Lower leg skin (tissue), 4 donors: ENCODE data around the gene SLIT3. TPM values are rescaled to one million over a fixed set of nuclear protein-coding genes. Genes with fewer than 3 reads are reported as not detected.

ENCODE experiments used
- DNase-seq, 2 donors: peaks; one replicate each; pipeline ENCODE4 v3.0.0-alpha.2; 2019; ENCODE audit warnings: low spot score in 2 of 2
- H3K4me3 ChIP-seq: fragments of 200-600 bp; sonication (generic); 2 replicates; pipeline ENCODE4 v1.5.1; 2017; ENCODE audit warnings: mild to moderate bottlenecking, low read depth; ENCODE audit not compliant: poor library complexity, severe bottlenecking
- POLR2A ChIP-seq, 2 donors: fragments of 450-650 bp; IDR thresholded peaks; one replicate each; pipeline ENCODE4 v1.6.1; 2016 to 2017; ENCODE audit warnings: antibody characterized with exemption in 2 of 2, mild to moderate bottlenecking in 1 of 2, moderate library complexity in 1 of 2
- WGBS, 2 donors: methylation state at CpG; one replicate each; pipeline ENCODE4 v1.1.5; 2018; 5-methylcytosine and 5-hydroxymethylcytosine counted together
- intact Hi-C: fragments of 100-400 bp; cut with DNase I; formaldehyde crosslinking; loops from one replicate; pipeline ENCODE4 v1.15.0; 2023; ENCODE audit warnings: low total_unique reads
- microRNA counts, 2 donors: library from miRNA; unstranded; fragments of <30 nt; microRNA quantifications; one replicate each; lab custom pipeline; 2016
- microRNA-seq, 2 donors: library from miRNA; unstranded; fragments of <30 nt; microRNA quantifications; one replicate each; pipeline ENCODE4, GENCODE V29; 2016; ENCODE audit warnings: borderline replicate concordance in 2 of 2, borderline number of aligned reads in 1 of 2
- total RNA-seq, 4 donors: library from RNA; depleted of rRNA; stranded (reverse); fragments of >200 nt; gene quantifications; one replicate each; pipeline ENCODE4 v1.1.0, GENCODE V29; 2016
- TF ChIP-seq, protein P1 (sequence below), 3 donors: fragments of 450-650 bp; IDR thresholded peaks; one replicate each; pipeline ENCODE4 v1.5.1; 2016; ENCODE audit warnings: antibody characterized with exemption in 3 of 3, mild to moderate bottlenecking in 3 of 3, moderate library complexity in 2 of 3

SLIT3 gene
- total RNA-seq, 4 donors from 2014 or later, result 12.4 to 66.0 (median 22.8) TPM

DNA sequence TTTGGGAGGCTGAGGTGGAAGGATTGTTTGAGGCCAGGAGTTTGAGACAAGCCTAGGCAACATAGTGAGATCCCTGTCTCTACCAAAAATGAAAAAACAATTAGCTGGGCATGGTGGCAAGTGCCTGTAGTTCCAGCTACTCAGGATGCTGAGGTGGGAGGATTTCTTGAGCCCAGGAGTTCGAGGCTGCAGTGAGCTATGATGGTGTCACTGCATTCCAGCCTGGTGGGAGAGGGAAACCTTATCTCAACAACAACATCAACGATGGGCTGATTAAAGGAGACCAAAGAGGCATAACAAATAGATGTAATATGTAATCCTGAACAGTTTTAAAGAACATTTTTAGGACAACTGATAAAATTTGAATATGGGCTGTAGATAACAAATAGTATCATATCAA is 687.5 kb downstream of the SLIT3 start:
- TF ChIP-seq, protein P1, sequence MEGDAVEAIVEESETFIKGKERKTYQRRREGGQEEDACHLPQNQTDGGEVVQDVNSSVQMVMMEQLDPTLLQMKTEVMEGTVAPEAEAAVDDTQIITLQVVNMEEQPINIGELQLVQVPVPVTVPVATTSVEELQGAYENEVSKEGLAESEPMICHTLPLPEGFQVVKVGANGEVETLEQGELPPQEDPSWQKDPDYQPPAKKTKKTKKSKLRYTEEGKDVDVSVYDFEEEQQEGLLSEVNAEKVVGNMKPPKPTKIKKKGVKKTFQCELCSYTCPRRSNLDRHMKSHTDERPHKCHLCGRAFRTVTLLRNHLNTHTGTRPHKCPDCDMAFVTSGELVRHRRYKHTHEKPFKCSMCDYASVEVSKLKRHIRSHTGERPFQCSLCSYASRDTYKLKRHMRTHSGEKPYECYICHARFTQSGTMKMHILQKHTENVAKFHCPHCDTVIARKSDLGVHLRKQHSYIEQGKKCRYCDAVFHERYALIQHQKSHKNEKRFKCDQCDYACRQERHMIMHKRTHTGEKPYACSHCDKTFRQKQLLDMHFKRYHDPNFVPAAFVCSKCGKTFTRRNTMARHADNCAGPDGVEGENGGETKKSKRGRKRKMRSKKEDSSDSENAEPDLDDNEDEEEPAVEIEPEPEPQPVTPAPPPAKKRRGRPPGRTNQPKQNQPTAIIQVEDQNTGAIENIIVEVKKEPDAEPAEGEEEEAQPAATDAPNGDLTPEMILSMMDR (IDR thresholded peaks at IDR 0.05), result no peak
- no peak for TF ChIP-seq POLR2A (IDR thresholded peaks at IDR 0.05)
- intact Hi-C loops, result no loop called here
- WGBS, 2 donors, result 52 to 66% methylated on average over 2 of the region's 2 CpGs
- DNase-seq, result no peak
- H3K4me3 ChIP-seq, result no peak overlapping the region

DNA sequence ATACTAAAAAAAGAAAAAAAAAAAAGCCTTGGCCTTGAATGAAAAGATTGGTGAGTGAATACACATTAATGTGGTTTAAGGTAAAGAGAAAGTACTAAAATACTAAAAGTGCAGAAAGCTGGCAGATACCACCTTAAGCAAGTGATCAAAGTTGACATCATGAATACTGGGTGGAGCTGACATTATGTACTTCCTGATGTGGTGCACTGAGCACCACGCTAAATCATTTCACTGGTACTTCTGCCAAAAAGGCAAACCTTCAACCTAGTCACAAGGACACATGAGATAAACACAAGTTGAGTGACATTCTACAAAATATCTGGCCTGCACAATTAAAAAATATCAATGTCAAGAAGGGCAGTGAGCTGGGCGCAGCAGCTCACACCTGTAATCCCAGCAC is 687.9 kb downstream of the SLIT3 start:
- H3K4me3 ChIP-seq, result no peak overlapping the region
- TF ChIP-seq POLR2A (IDR thresholded peaks at IDR 0.05), result no peak
- TF ChIP-seq, protein P1 (IDR thresholded peaks at IDR 0.05), result no peak
- intact Hi-C loops, result no loop called here
- DNase-seq, result no peak
- 35 to 38% methylated on average over 2 of the region's 2 CpGs for WGBS, 2 donors

DNA sequence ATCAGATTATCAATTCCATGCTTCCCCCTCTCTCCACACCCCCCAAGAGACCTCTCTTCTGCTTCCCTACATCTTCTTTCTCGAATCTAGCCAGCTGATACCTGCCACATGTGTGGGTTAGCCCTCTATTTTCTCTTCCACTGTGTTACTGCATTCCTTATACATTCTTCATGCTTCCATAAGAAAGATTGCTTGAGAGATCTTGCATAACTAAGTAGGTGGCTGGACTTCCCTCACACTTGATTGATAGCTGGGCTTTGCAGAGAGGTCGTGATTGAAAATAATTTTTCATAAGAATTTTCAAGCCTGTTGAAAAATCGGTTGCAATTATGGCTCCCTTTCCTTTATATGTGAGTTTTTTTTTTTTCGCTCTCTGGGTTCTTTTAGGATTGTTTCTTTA is 688.8 kb downstream of the SLIT3 start:
- intact Hi-C loops, result no loop called here
- DNase-seq, result no peak
- TF ChIP-seq, protein P1 (IDR thresholded peaks at IDR 0.05), result no peak
- no peak for TF ChIP-seq POLR2A (IDR thresholded peaks at IDR 0.05)
- H3K4me3 ChIP-seq, result no peak overlapping the region
- WGBS, 2 donors, result 72 to 81% methylated on average over 4 of the region's 4 CpGs

MicroRNAs encoded within 50 kb of the gene (microRNA counts, 767-probe panel; counts per million panel counts)
- 0 to 358 counts per million in 2 donors for microRNA hsa-miR-585 (lab: Ali Mortazavi, UCI)

Small RNA genes within 50 kb of the gene (microRNA-seq; reads per million reads assigned to microRNA genes)
- gene MIR218-2, result 0 to 1.4 reads per million in 2 donors
- gene MIR585, result 12.9 to 13.6 reads per million in 2 donors
